ENCODE measurements around the gene PSMD10. TPM values are rescaled to one million over a fixed set of nuclear protein-coding genes. Genes with fewer than 3 reads are reported as not detected.
A peak's percentile ranks its signal among the peaks of the same experiment; 100 is the strongest.

The PSMD10 gene
- total and polyA plus RNA-seq, 11 donors = 14.9 to 33.4 (median 21.2) TPM

DNA sequence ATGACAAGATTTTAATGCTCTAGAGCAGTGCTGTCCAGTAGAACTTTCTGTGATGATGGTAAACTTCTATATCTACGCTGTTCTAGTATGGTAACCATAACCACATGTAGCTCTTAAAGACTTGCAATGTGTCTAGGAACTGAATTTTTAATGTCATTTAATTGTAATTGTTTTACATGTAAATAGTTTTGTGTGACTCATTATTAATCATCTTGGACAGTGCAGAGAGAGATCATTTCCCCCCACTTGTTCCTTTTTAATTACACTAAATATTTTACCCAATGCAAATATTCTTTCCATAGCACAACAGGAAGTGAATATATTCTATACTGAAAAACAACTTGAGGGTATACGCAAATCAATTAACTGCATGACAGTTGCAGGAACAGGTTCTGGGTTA, 6.0 kb upstream of the PSMD10 start:
- whole genome bisulfite sequencing, 4 donors = 81 to 98% (median 94%) methylated on average over 2 of the region's 2 CpGs
- Histone ChIP-seq H3K27me3 (peaks cover 0 to 5% (median 0%) of the 10 kb centered on the region in 9 donors), H3K4me1 (peaks cover 0 to 5% (median 0%) of the 10 kb centered on the region in 12 donors), H3K9me3 (no peaks in the 10 kb centered on the region), H3K27ac (no peak overlapping the region), H3K4me3 (no peak overlapping the region), H3K36me3 (no peaks in the 10 kb centered on the region)
- DNase-seq (no peak), ATAC-seq (no peak)
- intact Hi-C loops (cut with DNase I) = no loop called here
- TF ChIP-seq POLR2A (IDR thresholded peaks at IDR 0.05) = no peak
- TF ChIP-seq, protein P1, sequence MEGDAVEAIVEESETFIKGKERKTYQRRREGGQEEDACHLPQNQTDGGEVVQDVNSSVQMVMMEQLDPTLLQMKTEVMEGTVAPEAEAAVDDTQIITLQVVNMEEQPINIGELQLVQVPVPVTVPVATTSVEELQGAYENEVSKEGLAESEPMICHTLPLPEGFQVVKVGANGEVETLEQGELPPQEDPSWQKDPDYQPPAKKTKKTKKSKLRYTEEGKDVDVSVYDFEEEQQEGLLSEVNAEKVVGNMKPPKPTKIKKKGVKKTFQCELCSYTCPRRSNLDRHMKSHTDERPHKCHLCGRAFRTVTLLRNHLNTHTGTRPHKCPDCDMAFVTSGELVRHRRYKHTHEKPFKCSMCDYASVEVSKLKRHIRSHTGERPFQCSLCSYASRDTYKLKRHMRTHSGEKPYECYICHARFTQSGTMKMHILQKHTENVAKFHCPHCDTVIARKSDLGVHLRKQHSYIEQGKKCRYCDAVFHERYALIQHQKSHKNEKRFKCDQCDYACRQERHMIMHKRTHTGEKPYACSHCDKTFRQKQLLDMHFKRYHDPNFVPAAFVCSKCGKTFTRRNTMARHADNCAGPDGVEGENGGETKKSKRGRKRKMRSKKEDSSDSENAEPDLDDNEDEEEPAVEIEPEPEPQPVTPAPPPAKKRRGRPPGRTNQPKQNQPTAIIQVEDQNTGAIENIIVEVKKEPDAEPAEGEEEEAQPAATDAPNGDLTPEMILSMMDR (IDR thresholded peaks at IDR 0.05) = no peak

DNA sequence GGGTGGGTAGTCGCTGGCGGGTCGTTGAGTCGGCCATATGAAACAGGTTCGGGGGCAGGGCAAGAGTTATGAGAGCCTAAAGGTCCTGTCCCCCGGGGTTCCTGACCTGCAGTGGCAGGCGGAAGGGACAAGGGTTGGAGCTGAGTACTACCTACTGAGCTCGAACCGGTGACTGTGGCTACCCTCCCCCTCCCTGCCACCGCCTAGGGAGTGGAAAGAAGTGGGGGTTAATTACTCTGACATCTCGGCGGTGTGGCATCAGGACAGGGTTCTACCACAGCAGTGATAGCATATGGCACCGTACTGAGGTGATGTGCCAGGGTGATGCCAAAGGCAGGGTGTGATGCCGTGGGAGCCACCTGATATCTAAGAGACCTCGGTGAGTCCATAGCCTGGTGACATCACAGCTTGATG, 543 bp upstream of the PSMD10 start:
- H3K4me3 ChIP-seq = peak overlapping the region; percentile 28 to 92 (median 68)
- peak; percentile 32 to 56 (median 53) for ATAC-seq
- intact Hi-C loops (cut with DNase I) = loop anchor here in 3 of 10 donors (5.0 kb wide), 2 partner anchors 35 to 40 kb away; no protein-coding TSS in a partner anchor
- H3K27ac ChIP-seq = peak overlapping the region in 11 of 12 donors; percentile 48 to 90 (median 76)
- DNase-seq = no peak
- peaks cover 0 to 25% (median 6%) of the 10 kb centered on the region in 12 donors for H3K4me1 ChIP-seq
- WGBS, 4 donors = 0 to 40% (median 17%) methylated on average over 15 of the region's 15 CpGs
- H3K27me3 ChIP-seq = no peaks in the 10 kb centered on the region
- TF ChIP-seq, protein P1 (IDR thresholded peaks at IDR 0.05) = no peak
- TF ChIP-seq POLR2A (IDR thresholded peaks at IDR 0.05) = no peak
- no peaks in the 10 kb centered on the region for H3K9me3 ChIP-seq
- peaks cover 0 to 17% (median 13%) of the 10 kb centered on the region in 9 donors for H3K36me3 ChIP-seq

DNA sequence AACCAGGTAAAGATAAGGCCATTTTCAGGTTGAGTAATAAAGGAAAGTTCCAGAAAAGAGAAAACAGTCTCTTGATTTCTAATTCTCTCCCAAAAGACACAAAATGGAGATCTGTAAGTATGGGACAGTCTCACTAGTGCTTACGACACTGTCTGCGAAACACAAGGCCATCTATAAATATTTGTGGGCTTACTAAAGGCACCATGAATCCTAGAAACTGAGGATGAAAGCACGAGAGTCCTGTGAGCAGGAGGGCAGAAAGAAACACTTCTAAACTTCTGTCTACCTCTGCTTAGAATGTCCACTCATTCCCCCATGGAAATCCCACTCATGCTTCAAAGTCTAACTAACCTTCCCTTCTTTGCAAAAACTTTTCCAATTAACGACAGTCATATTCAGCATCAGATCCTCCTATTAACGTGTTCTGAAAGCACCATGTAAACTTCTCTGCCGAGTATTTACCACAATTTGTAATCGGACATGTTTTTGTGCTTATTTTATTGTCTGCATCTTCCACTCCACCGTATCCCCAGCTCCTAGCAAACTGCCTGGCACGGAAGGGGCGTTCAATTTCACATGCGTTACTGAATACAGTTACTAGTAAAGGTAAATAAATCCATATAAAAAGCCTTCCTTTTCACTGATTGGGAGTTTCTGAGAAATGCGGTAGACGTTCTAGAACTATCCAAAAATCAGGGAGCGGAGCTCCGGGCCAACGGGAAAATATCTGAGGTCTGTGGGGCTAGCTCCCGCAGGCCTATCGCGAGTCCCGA, 665 bp downstream of the PSMD10 start:
- ATAC-seq (no peak), DNase-seq (no peak)
- Histone ChIP-seq H3K9me3 (no peaks in the 10 kb centered on the region), H3K27me3 (no peaks in the 10 kb centered on the region), H3K36me3 (peaks cover 0 to 30% (median 25%) of the 10 kb centered on the region in 9 donors), H3K4me3 (peak overlapping the region; percentile 42 to 92 (median 68)), H3K4me1 (peaks cover 0 to 25% (median 6%) of the 10 kb centered on the region in 12 donors), H3K27ac (peak overlapping the region; percentile 50 to 91 (median 85))
- TF ChIP-seq, protein P1 (IDR thresholded peaks at IDR 0.05) = no peak
- TF ChIP-seq POLR2A (IDR thresholded peaks at IDR 0.05) = no peak
- intact Hi-C loops (cut with DNase I) = loop anchor here in 3 of 10 donors (5.0 kb wide), 2 partner anchors 37 to 42 kb away; no protein-coding TSS in a partner anchor
- 2 to 39% (median 14%) methylated on average over 20 of the region's 20 CpGs for WGBS, 4 donors

DNA sequence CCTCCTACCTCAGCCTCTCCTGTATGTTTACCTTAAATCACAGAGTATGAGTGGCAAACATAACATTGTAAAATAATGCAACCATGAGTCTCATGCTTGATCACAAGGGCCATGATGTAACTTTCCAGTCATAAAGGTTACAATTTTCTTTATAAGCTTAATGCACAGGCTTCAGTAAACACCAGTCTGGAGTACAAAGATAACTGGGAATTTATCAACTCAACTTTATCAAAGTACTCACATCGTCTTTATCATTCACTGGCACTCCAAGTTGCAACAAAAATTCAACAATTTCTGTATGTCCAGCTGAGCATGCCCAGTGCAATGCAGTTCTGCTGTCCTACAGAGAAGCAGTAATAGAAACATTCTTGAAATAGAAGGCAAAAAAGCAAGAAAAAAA, 2.8 kb downstream of the PSMD10 start:
- intact Hi-C loops (cut with DNase I) = loop anchor here in 1 of 10 donors (10.0 kb wide), 1 partner anchor 46 kb away; no protein-coding TSS in a partner anchor
- no peak for DNase-seq
- Histone ChIP-seq H3K27me3 (peaks cover 0 to 1% (median 0%) of the 10 kb centered on the region in 9 donors), H3K4me1 (peaks cover 0 to 25% (median 6%) of the 10 kb centered on the region in 12 donors), H3K9me3 (no peaks in the 10 kb centered on the region), H3K36me3 (peaks cover 0 to 51% (median 25%) of the 10 kb centered on the region in 9 donors), H3K27ac (no peak overlapping the region), H3K4me3 (no peak overlapping the region)
- WGBS, 4 donors = 25 to 37% (median 32%) methylated on average over 1 of the region's 1 CpG
- TF ChIP-seq, protein P1 (IDR thresholded peaks at IDR 0.05) = no peak
- TF ChIP-seq POLR2A (IDR thresholded peaks at IDR 0.05) = no peak
- ATAC-seq = no peak
